ENCODE results near the gene CCNE1.

CCNE1 gene

GRCh38 chr19:29843180-29844051 is 31.6 kb downstream of the CCNE1 start:
- Histone ChIP-seq H3K36me3 (ENCODE audit: control insufficient read depth, insufficient read depth, low read length) (no peaks in the 10 kb centered on the region), H3K9ac (ENCODE audit: low read length) (peak overlapping the region; percentile 10), H3K9me3 (ENCODE audit: control insufficient read depth, low read length) (no peaks in the 10 kb centered on the region), H3K27me3 (ENCODE audit: control insufficient read depth, insufficient read depth, low read length) (peaks cover 9% of the 10 kb centered on the region), H3K4me3 (ENCODE audit: low read length) (peak overlapping the region; percentile 31), H3K4me1 (ENCODE audit: control insufficient read depth, insufficient read depth, low read length) (peaks cover 19% of the 10 kb centered on the region)

- no peaks in the 10 kb centered on the region for H3K36me3 ChIP-seq (ENCODE audit: control insufficient read depth, insufficient read depth, low read length)
- H3K27me3 ChIP-seq (ENCODE audit: control insufficient read depth, insufficient read depth, low read length) = peaks cover 9% of the 10 kb centered on the region
- H3K9me3 ChIP-seq (ENCODE audit: control insufficient read depth, low read length) = no peaks in the 10 kb centered on the region
- peak overlapping the region; percentile 62 for H3K9ac ChIP-seq (ENCODE audit: low read length)
- peak overlapping the region; percentile 66 for H3K4me3 ChIP-seq (ENCODE audit: low read length)
- H3K4me1 ChIP-seq (ENCODE audit: control insufficient read depth, insufficient read depth, low read length) = peaks cover 19% of the 10 kb centered on the region
Measured at GRCh38 chr19:29844891-29845573, 33.2 kb downstream of the CCNE1 start.

GRCh38 chr19:29845574-29846176 is 33.9 kb downstream of the CCNE1 start:
- H3K4me3 ChIP-seq (ENCODE audit: low read length) = peak overlapping the region; percentile 66
- peak overlapping the region; percentile 62 for H3K9ac ChIP-seq (ENCODE audit: low read length)
- H3K9me3 ChIP-seq (ENCODE audit: control insufficient read depth, low read length) = no peaks in the 10 kb centered on the region
- H3K36me3 ChIP-seq (ENCODE audit: control insufficient read depth, insufficient read depth, low read length) = no peaks in the 10 kb centered on the region
- peaks cover 19% of the 10 kb centered on the region for H3K4me1 ChIP-seq (ENCODE audit: control insufficient read depth, insufficient read depth, low read length)
- peaks cover 9% of the 10 kb centered on the region for H3K27me3 ChIP-seq (ENCODE audit: control insufficient read depth, insufficient read depth, low read length)

- Histone ChIP-seq H3K4me1 (ENCODE audit: control insufficient read depth, insufficient read depth, low read length) (peaks cover 5% of the 10 kb centered on the region), H3K4me3 (ENCODE audit: low read length) (no peak overlapping the region), H3K27me3 (ENCODE audit: control insufficient read depth, insufficient read depth, low read length) (no peaks in the 10 kb centered on the region), H3K36me3 (ENCODE audit: control insufficient read depth, insufficient read depth, low read length) (no peaks in the 10 kb centered on the region), H3K9ac (ENCODE audit: low read length) (no peak overlapping the region), H3K9me3 (ENCODE audit: control insufficient read depth, low read length) (no peaks in the 10 kb centered on the region)
Measured at GRCh38 chr19:29849208-29849607, 37.4 kb downstream of the CCNE1 start.

- Histone ChIP-seq H3K9me3 (ENCODE audit: control insufficient read depth, low read length) (no peaks in the 10 kb centered on the region), H3K36me3 (ENCODE audit: control insufficient read depth, insufficient read depth, low read length) (no peaks in the 10 kb centered on the region)
Measured at GRCh38 chr19:29850482-29850881, 38.7 kb downstream of the CCNE1 start.

GRCh38 chr19:29851769-29852521 is 40.2 kb downstream of the CCNE1 start:
- Histone ChIP-seq H3K4me1 (ENCODE audit: control insufficient read depth, insufficient read depth, low read length) (no peaks in the 10 kb centered on the region), H3K9me3 (ENCODE audit: control insufficient read depth, low read length) (no peaks in the 10 kb centered on the region), H3K36me3 (ENCODE audit: control insufficient read depth, insufficient read depth, low read length) (no peaks in the 10 kb centered on the region), H3K4me3 (ENCODE audit: low read length) (no peak overlapping the region), H3K27me3 (ENCODE audit: control insufficient read depth, insufficient read depth, low read length) (no peaks in the 10 kb centered on the region), H3K9ac (ENCODE audit: low read length) (no peak overlapping the region)

More at GRCh38 chr19:29850482-29850881, 38.7 kb downstream of the CCNE1 start:
- Histone ChIP-seq H3K4me3 (ENCODE audit: low read length) (no peak overlapping the region), H3K4me1 (ENCODE audit: control insufficient read depth, insufficient read depth, low read length) (peaks cover 3% of the 10 kb centered on the region), H3K9ac (ENCODE audit: low read length) (no peak overlapping the region), H3K27me3 (ENCODE audit: control insufficient read depth, insufficient read depth, low read length) (no peaks in the 10 kb centered on the region)

- Histone ChIP-seq H3K27me3 (ENCODE audit: control insufficient read depth, insufficient read depth, low read length) (peaks cover 6% of the 10 kb centered on the region), H3K9me3 (ENCODE audit: control insufficient read depth, low read length) (no peaks in the 10 kb centered on the region), H3K4me1 (ENCODE audit: control insufficient read depth, insufficient read depth, low read length) (no peaks in the 10 kb centered on the region), H3K9ac (ENCODE audit: low read length) (no peak overlapping the region), H3K4me3 (ENCODE audit: low read length) (no peak overlapping the region), H3K36me3 (ENCODE audit: control insufficient read depth, insufficient read depth, low read length) (no peaks in the 10 kb centered on the region)
Measured at GRCh38 chr19:29854033-29854432, 42.2 kb downstream of the CCNE1 start.

- peaks cover 6% of the 10 kb centered on the region for H3K27me3 ChIP-seq (ENCODE audit: control insufficient read depth, insufficient read depth, low read length)
- H3K36me3 ChIP-seq (ENCODE audit: control insufficient read depth, insufficient read depth, low read length) = no peaks in the 10 kb centered on the region
- H3K9me3 ChIP-seq (ENCODE audit: control insufficient read depth, low read length) = no peaks in the 10 kb centered on the region
- no peak overlapping the region for H3K9ac ChIP-seq (ENCODE audit: low read length)
- H3K4me3 ChIP-seq (ENCODE audit: low read length) = no peak overlapping the region
- no peaks in the 10 kb centered on the region for H3K4me1 ChIP-seq (ENCODE audit: control insufficient read depth, insufficient read depth, low read length)
Measured at GRCh38 chr19:29855087-29855486, 43.3 kb downstream of the CCNE1 start.

GRCh38 chr19:29855741-29856500 is 44.1 kb downstream of the CCNE1 start:
- Histone ChIP-seq H3K27me3 (ENCODE audit: control insufficient read depth, insufficient read depth, low read length) (peaks cover 6% of the 10 kb centered on the region), H3K9me3 (ENCODE audit: control insufficient read depth, low read length) (no peaks in the 10 kb centered on the region), H3K4me1 (ENCODE audit: control insufficient read depth, insufficient read depth, low read length) (no peaks in the 10 kb centered on the region), H3K4me3 (ENCODE audit: low read length) (no peak overlapping the region), H3K36me3 (ENCODE audit: control insufficient read depth, insufficient read depth, low read length) (no peaks in the 10 kb centered on the region), H3K9ac (ENCODE audit: low read length) (no peak overlapping the region)

- H3K27me3 ChIP-seq (ENCODE audit: control insufficient read depth, insufficient read depth, low read length) = peaks cover 12% of the 10 kb centered on the region
- H3K4me3 ChIP-seq (ENCODE audit: low read length) = no peak overlapping the region
Measured at GRCh38 chr19:29858000-29858596, 46.3 kb downstream of the CCNE1 start.

GRCh38 chr19:29858621-29859020 is 46.8 kb downstream of the CCNE1 start:
- no peaks in the 10 kb centered on the region for H3K9me3 ChIP-seq (ENCODE audit: control insufficient read depth, low read length)
- no peak overlapping the region for H3K4me3 ChIP-seq (ENCODE audit: low read length)
- H3K4me1 ChIP-seq (ENCODE audit: control insufficient read depth, insufficient read depth, low read length) = no peaks in the 10 kb centered on the region
- peaks cover 12% of the 10 kb centered on the region for H3K27me3 ChIP-seq (ENCODE audit: control insufficient read depth, insufficient read depth, low read length)
- H3K9ac ChIP-seq (ENCODE audit: low read length) = no peak overlapping the region
- no peaks in the 10 kb centered on the region for H3K36me3 ChIP-seq (ENCODE audit: control insufficient read depth, insufficient read depth, low read length)

More at GRCh38 chr19:29858000-29858596, 46.3 kb downstream of the CCNE1 start:
- no peak overlapping the region for H3K9ac ChIP-seq (ENCODE audit: low read length)
- H3K36me3 ChIP-seq (ENCODE audit: control insufficient read depth, insufficient read depth, low read length) = no peaks in the 10 kb centered on the region
- no peaks in the 10 kb centered on the region for H3K4me1 ChIP-seq (ENCODE audit: control insufficient read depth, insufficient read depth, low read length)
- H3K9me3 ChIP-seq (ENCODE audit: control insufficient read depth, low read length) = no peaks in the 10 kb centered on the region
